HG03565 (cell line): ENCODE measurements around the gene FAM120B.

Experiments used
- ATAC-seq: cut with Tn5 transposase; IDR thresholded peaks from one replicate; pipeline ENCODE4 v1.9.1; 2021; ENCODE audit warnings: mild to moderate bottlenecking, moderate library complexity; ENCODE audit not compliant: unreplicated experiment

The FAM120B gene

DNA sequence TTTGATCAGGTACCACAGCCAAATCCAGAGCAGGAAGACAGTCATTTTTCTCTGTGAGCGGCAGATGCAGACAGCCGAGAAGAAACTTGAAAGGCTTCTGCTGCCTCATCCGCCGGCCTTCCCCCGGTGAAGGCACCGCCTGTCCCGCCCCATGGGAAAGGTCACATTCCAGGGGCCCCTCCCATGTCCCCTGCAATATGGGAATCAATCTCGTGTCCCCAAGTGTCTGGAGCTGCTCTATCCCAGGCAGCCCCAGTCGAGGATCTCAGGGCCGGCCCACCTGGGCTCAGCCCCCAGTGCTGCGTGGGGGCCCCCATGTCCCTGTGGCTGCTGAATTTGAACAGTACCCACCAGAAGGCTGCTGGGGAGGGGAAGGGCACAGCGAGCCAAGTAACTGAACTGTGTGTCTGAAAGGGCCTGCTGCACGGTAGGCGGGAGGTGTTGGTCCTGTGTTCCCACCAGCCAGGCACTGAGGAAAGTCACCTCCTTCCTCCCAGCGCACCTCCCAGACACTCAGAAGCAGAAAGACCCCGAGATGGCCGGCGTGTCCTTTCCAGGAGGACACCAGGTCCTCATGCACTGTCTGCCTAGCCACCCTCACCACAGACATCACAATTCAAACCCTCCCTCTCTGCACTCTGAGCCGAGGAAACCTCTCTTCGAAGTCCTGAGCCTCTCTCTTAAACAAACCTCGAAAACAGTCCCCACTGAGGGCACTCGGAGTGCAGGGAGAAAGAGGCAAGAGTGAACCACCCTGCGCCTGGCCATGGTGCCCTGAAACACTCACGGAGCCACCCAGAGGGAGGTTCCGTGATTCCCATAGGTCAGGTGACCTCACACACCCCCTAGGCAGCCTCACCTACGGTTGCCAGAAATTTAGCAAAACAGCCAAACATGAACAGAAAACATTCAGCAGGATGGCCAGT, 147.3 kb downstream of the FAM120B start:
- no peak for ATAC-seq

DNA sequence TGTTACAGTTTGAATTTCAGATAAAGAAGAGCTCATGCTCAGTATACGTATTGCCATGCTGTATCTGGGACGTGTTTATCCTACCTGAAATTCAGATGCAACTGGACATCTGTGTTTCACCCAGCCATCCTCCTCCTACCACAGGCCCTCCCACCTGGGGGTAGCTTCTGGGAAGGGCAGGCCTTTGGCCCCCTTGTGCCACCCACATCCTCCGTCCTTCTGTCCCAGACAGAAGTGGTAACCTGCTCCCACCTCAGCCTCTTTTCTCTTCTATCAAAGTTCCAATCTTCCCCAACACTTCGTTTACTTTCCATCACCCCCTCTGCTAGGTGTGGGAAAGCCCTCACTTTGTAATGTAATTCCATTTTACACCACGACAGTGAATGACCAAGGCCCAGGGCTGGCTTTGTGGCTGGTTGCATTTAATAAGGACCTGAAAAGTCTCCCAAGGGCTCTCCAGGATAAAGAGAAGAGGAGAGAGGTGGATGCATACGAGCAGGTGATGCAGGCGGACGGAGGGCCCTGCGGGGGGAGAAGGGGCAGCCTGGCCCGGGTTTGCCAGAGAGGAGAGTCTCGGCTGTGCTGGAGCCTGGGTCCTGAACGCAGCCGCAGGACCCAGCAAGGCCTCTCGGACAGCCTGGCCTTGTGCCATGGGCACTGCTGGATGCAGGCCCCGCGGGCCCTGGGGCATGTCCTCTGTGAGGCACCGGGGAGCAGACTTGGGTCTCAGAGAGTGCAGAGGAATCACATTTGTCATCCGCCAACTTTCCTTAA, 148.1 kb downstream of the FAM120B start:
- ATAC-seq, result no peak

DNA sequence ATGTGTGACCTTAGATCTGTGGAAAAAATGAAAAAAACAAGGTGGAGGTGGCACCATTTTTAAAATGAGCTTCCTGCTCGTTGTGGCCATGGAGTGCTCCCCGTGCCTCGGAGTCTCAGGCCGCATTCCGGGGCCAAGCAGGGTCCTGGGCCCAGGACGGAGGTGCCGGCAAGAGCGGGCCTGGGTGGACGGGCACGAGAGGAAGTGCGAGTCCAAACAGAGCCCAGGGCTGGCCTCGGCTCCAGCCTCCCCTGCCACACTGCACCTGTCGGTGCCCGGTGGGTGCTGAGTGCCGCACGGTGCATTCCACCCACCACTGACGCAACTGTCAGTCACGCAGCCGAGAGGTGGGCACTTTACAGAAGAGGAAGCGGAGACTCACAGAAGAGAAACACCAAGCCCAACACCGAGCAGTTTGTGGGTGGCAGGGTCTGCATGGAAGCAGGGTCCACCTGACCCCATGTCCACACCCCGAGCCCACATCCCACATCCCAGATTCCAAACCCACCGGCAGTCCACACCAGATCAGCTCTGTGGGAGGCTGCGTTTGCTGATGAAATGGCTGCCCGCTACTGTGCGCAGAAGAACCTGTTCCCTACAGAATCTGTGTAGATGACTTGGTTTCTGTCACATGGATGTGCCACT, 148.9 kb downstream of the FAM120B start:
- ATAC-seq, result no peak

DNA sequence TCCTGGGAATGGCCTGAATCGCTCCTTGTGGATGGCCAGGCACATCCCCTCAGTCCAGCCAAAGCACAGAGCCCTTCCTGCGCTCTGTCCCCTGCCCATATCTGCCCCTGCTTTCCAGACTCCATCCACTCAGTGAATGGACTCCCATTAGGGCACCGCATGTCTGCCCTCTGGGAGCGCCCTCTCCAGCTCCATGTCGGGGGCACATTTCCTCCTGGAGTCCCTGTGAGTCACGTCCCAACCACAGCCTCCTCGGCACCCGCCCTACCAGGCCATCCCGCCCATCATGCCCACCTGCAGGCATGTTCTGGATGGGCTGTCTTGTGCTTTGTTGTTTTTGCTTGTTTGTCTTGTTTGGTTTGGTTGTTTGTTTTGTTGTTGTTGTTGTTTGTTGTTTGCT, 149.8 kb downstream of the FAM120B start:
- ATAC-seq, result no peak
